ENCODE measurements around the gene RASSF3.

RASSF3 gene

GRCh38 chr12:64635356-64635998 lies 25.2 kb downstream of the RASSF3 start:
- no peak for TF ChIP-seq TEAD4 (IDR thresholded peaks at IDR 0.05)
- TF ChIP-seq MAX (IDR thresholded peaks at IDR 0.05), result no peak
- TF ChIP-seq ZBTB7A (IDR thresholded peaks at IDR 0.05; ENCODE audit: low read depth), result no peak
- TF ChIP-seq EP300 (IDR thresholded peaks at IDR 0.05; ENCODE audit: borderline replicate concordance), result no peak
- TF ChIP-seq NFIC (IDR thresholded peaks at IDR 0.05), result no peak
- no peak for TF ChIP-seq TAF1 (IDR thresholded peaks at IDR 0.05; ENCODE audit: low read depth)
- no peak for TF ChIP-seq CEBPB (IDR thresholded peaks at IDR 0.05)
- TF ChIP-seq CREB1 (IDR thresholded peaks at IDR 0.05; ENCODE audit: low read depth), result no peak

GRCh38 chr12:64636856-64637255 lies 26.6 kb downstream of the RASSF3 start:
- TF ChIP-seq NFIC (IDR thresholded peaks at IDR 0.05) (no peak), EP300 (IDR thresholded peaks at IDR 0.05; ENCODE audit: borderline replicate concordance) (no peak), MAX (IDR thresholded peaks at IDR 0.05) (no peak), EGR1 (IDR thresholded peaks at IDR 0.05) (no peak), FOXM1 (IDR thresholded peaks at IDR 0.05; ENCODE audit: borderline replicate concordance, low read depth) (no peak), TAF1 (IDR thresholded peaks at IDR 0.05; ENCODE audit: low read depth) (no peak), CEBPB (IDR thresholded peaks at IDR 0.05) (no peak)
- TF ChIP-seq, protein P1, sequence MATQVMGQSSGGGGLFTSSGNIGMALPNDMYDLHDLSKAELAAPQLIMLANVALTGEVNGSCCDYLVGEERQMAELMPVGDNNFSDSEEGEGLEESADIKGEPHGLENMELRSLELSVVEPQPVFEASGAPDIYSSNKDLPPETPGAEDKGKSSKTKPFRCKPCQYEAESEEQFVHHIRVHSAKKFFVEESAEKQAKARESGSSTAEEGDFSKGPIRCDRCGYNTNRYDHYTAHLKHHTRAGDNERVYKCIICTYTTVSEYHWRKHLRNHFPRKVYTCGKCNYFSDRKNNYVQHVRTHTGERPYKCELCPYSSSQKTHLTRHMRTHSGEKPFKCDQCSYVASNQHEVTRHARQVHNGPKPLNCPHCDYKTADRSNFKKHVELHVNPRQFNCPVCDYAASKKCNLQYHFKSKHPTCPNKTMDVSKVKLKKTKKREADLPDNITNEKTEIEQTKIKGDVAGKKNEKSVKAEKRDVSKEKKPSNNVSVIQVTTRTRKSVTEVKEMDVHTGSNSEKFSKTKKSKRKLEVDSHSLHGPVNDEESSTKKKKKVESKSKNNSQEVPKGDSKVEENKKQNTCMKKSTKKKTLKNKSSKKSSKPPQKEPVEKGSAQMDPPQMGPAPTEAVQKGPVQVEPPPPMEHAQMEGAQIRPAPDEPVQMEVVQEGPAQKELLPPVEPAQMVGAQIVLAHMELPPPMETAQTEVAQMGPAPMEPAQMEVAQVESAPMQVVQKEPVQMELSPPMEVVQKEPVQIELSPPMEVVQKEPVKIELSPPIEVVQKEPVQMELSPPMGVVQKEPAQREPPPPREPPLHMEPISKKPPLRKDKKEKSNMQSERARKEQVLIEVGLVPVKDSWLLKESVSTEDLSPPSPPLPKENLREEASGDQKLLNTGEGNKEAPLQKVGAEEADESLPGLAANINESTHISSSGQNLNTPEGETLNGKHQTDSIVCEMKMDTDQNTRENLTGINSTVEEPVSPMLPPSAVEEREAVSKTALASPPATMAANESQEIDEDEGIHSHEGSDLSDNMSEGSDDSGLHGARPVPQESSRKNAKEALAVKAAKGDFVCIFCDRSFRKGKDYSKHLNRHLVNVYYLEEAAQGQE (IDR thresholded peaks at IDR 0.05; ENCODE audit: low read depth), result no peak
- TF ChIP-seq, protein P2, sequence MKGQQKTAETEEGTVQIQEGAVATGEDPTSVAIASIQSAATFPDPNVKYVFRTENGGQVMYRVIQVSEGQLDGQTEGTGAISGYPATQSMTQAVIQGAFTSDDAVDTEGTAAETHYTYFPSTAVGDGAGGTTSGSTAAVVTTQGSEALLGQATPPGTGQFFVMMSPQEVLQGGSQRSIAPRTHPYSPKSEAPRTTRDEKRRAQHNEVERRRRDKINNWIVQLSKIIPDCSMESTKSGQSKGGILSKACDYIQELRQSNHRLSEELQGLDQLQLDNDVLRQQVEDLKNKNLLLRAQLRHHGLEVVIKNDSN (IDR thresholded peaks at IDR 0.05), result no peak

- no peak for TF ChIP-seq MAX (IDR thresholded peaks at IDR 0.05)
- TF ChIP-seq EP300 (IDR thresholded peaks at IDR 0.05; ENCODE audit: borderline replicate concordance), result no peak
- TF ChIP-seq TEAD4 (IDR thresholded peaks at IDR 0.05), result no peak
- no peak for TF ChIP-seq CREB1 (IDR thresholded peaks at IDR 0.05; ENCODE audit: low read depth)
- no peak for TF ChIP-seq CEBPB (IDR thresholded peaks at IDR 0.05)
- TF ChIP-seq NFIC (IDR thresholded peaks at IDR 0.05), result no peak
- no peak for TF ChIP-seq RAD21 (IDR thresholded peaks at IDR 0.05; ENCODE audit: low read depth)
- no peak for TF ChIP-seq TCF12 (IDR thresholded peaks at IDR 0.05; ENCODE audit: low read depth)
- TF ChIP-seq, protein P2 (IDR thresholded peaks at IDR 0.05), result no peak
- TF ChIP-seq EGR1 (IDR thresholded peaks at IDR 0.05), result no peak
- no peak for TF ChIP-seq ZBTB7A (IDR thresholded peaks at IDR 0.05; ENCODE audit: low read depth)
- TF ChIP-seq, protein P1 (IDR thresholded peaks at IDR 0.05; ENCODE audit: low read depth), result no peak
These were observed 29.2 kb downstream of the RASSF3 start for GRCh38 chr12:64639466-64639865.

DNA sequence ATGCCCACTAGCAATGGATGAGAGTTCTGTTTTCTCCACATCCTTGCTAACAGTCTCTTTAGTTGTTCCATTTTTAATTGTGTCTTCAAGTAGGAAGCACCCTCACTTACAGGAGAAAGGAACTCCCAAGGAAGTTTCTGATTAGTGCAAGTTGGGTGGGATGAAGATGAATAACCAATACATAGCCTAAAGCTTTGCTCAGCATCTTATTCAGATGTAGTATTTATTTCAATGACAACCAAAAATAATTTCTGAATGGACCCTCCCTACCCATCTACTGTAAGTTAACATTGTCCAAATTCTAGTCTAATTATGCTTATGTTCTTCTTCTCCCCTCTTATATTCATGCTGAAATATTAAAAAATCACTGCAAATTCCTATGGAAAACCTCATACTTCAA lies 36.0 kb downstream of the RASSF3 start:
- TF ChIP-seq TCF12 (IDR thresholded peaks at IDR 0.05; ENCODE audit: low read depth) (no peak), MAX (IDR thresholded peaks at IDR 0.05) (no peak), RAD21 (IDR thresholded peaks at IDR 0.05; ENCODE audit: low read depth) (no peak), TAF1 (IDR thresholded peaks at IDR 0.05; ENCODE audit: low read depth) (no peak), EGR1 (IDR thresholded peaks at IDR 0.05) (no peak), CEBPB (IDR thresholded peaks at IDR 0.05) (no peak), CREB1 (IDR thresholded peaks at IDR 0.05; ENCODE audit: low read depth) (no peak), FOXM1 (IDR thresholded peaks at IDR 0.05; ENCODE audit: borderline replicate concordance, low read depth) (no peak), YY1 (IDR thresholded peaks at IDR 0.05; ENCODE audit: low read depth) (no peak), NFIC (IDR thresholded peaks at IDR 0.05) (no peak), TEAD4 (IDR thresholded peaks at IDR 0.05) (no peak), ZBTB7A (IDR thresholded peaks at IDR 0.05; ENCODE audit: low read depth) (no peak)
- TF ChIP-seq, protein P2 (IDR thresholded peaks at IDR 0.05), result no peak
- TF ChIP-seq, protein P1 (IDR thresholded peaks at IDR 0.05; ENCODE audit: low read depth), result no peak

All from Ishikawa (cell line).